H54 (cell line): ENCODE data around the gene ACSS1.

ENCODE experiments used
- DNase-seq: peaks from one replicate; pipeline ENCODE4 v3.0.0; 2011; ENCODE audit warnings: low spot score, mixed read lengths; ENCODE audit not compliant: insufficient read length
- FAIRE-seq: peaks from 3 replicates; lab custom pipeline; 2011; peaks lifted over from hg19 to GRCh38; lab: Jason Lieb, UNC
- POLR2A ChIP-seq: IDR thresholded peaks from 2 replicates; pipeline ENCODE4 v1.6.1; 2011; ENCODE audit warnings: low read depth, mild to moderate bottlenecking, low read length

ACSS1 gene

GRCh38 chr20:25016471-25016870 lies 41.5 kb downstream of the ACSS1 start:
- DNase-seq (no peak), FAIRE-seq (no peak)
- no peak for TF ChIP-seq POLR2A

DNA sequence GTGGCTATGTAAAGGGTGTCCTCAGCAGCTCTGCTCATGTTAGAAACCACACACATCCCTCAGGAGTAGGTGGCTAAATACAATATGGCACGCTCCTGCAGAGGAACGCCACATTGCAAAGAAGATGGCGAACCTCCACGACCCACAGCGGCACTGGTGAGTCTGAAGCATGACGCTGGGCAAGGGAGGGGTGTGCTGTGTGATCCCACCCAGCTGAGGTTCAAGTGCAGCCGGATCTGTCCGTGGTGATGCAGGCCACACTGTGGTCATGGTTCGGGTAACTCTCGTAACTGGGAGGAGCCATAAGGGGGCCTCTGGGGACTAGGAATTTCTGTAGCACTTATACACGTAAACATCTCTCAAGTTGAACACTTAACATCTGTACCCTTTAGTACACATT lies 42.0 kb downstream of the ACSS1 start:
- no peak for FAIRE-seq
- TF ChIP-seq POLR2A = no peak
- DNase-seq = no peak

- DNase-seq (no peak), FAIRE-seq (no peak)
- no peak for TF ChIP-seq POLR2A
These were observed 43.1 kb downstream of the ACSS1 start for GRCh38 chr20:25014816-25015215.

DNA sequence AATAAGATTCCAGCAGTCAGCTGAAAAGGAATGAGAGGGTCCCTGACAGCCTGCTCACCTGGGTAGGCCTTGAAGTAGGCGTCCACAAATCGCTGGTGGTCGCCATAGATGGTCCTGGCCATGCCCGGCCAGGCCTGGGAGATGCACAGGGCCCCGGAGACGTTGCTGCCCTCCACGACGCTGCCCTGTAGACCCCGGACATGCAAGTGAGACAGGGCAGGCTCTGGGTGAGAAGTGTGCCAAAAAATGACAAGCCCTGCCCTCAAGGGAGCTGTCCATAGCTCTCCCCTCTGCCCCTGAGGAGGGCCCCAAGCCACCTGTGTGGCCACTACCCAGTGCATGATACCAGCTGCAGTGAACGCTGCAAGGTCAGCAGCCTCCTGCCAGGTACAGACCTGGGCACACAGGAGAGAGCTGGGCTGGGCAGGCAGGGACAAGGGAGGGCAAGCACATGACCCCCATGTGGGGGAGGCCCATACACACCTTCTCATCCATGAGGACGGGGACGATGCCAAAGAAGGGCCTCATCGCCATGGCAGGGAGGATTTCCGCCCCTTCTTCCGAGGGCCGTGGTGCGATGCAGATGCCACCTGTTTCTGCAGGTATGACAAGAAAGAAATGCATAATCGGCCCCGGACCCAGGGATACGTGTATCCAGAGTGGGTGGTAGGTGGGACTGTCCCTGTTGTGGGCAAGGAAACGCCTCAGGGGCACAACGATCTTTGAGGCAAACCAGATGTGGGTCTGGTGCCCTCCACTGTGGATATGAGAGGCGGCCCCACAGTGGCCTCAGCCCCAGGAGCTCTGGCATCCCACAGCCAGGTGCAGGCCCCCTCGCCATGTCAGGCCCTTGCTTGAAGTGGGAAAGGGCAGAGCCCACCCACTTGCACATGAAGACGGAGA lies 44.2 kb downstream of the ACSS1 start:
- DNase-seq = no peak
- FAIRE-seq = no peak
- TF ChIP-seq POLR2A = no peak

GRCh38 chr20:25012616-25013189 lies 45.2 kb downstream of the ACSS1 start:
- TF ChIP-seq POLR2A = no peak
- DNase-seq (no peak), FAIRE-seq (no peak)

DNA sequence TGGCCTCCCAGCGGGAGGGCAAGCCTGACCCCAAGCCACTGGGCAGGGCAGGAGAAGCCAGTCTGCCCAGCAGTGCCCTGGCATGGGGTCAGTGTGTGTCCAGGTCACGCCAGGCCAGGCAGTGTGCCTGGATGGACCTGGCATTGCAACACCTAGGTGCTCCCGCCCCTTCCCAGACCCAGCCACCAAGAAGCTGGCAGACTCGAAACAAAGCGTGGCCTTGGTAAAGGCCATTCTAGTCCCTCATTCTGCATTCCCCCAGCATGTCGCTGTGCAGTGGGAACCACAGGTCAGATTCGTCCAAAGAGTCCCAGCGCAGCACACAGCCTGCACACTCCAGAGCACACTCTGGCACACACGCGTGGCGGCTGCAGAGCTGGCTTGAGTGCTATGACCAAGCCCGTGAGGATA lies 46.1 kb downstream of the ACSS1 start:
- TF ChIP-seq POLR2A = no peak
- FAIRE-seq (no peak), DNase-seq (no peak)

- FAIRE-seq = no peak
- no peak for TF ChIP-seq POLR2A
- DNase-seq = no peak
These were observed 46.7 kb downstream of the ACSS1 start for GRCh38 chr20:25011261-25011660.

DNA sequence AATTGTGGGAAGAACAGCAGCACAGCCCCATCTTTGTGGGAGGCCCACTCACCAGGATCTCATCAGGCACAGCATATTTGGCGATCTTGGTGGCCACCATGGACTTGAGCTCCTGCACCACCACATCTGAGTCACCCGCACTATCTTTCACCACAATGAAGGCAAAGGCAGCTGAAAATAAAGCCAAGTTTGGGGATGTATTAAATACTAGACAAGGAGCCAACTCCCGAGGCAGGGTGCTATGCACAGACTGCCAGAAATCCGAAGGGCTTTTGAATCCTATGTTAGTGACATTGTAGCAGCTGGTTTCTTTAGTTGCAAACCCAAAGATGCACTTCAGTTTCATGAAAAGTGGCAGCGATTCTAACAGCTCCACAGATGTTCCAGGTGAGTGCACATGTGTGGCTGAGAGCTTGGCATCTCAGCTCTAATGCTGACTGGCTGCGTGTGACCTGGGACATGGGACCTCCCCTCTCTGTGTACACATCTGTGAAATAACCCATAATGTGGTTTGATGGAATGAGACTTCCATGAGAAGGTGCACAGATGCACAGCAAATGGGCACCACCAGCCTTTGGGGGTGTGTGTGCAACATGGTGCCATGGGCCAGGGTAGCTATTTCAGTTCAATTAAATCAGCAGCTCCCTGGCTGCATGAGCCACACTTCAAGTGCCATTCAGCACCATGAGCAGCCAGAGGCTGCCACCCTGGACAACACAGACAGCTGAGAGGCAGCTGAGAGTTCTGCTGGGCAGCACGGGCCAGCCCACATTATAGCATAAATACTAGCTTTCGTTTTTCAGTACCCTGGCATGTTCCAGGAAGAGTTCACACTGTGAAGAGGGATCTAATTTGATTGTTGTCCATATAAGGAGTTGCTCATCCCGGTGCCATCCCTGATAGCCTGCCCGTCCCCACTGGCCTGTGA lies 48.5 kb downstream of the ACSS1 start:
- no peak for TF ChIP-seq POLR2A
- DNase-seq = no peak
- FAIRE-seq = no peak

- FAIRE-seq = no peak
- DNase-seq = no peak
- TF ChIP-seq POLR2A = no peak
These were observed 49.3 kb downstream of the ACSS1 start for GRCh38 chr20:25008388-25009217.

GRCh38 chr20:25007491-25008305 lies 50.2 kb downstream of the ACSS1 start:
- TF ChIP-seq POLR2A = no peak
- DNase-seq (no peak), FAIRE-seq (no peak)

DNA sequence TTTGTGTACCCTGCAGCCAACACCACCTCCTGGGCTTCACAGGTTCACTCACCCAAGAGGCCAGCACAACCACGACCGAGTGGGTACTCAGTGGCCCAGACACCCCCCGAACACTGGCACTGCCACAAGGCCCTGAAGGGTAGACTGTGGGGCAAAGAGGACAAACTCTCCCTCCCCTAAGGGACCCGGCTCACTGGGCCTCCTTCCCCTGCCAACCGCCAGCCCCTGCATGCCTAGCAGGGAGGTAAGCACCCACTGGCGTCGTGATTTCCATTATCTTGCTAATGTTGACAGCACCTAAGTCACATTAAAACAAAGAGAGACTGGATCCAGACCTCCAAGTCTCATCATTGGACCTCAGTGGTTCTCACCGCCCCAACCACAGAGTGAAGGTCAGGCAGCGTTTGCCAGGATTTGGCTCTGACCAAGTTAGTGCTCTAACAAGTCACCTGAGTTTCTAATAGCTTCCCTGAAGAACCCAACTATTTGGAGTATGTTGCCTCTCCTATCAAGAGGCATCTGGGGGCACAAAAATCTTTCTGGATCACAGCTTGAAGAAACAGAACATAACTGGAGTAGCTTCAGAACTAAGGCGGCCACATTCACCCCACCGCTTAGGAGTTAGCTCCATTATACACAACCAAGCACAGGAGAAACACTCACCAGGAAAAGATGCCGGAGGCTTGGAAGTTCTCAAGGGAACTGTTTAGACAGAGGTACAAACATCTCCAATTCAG lies 51.3 kb downstream of the ACSS1 start:
- FAIRE-seq (no peak), DNase-seq (no peak)
- TF ChIP-seq POLR2A = no peak

- TF ChIP-seq POLR2A = no peak
- no peak for FAIRE-seq
- no peak for DNase-seq
These were observed 52.3 kb downstream of the ACSS1 start for GRCh38 chr20:25005661-25006060.
